Stimulated activated naive CD4-positive, alpha-beta T cell treated with Interleukin-2 at 50 U/mL for 16 hours (primary cell): Measurements from ENCODE around the gene RNF150.
"Not testable (repeated sequence)": the region's sequence is repeated elsewhere in the genome, so short reads cannot be mapped to it uniquely, and the experiment has no call there.

ENCODE experiments used
- DNase-seq: peaks from one replicate; lab custom pipeline; 2025; lab: John Stamatoyannopoulos, UW

Gene RNF150

DNA sequence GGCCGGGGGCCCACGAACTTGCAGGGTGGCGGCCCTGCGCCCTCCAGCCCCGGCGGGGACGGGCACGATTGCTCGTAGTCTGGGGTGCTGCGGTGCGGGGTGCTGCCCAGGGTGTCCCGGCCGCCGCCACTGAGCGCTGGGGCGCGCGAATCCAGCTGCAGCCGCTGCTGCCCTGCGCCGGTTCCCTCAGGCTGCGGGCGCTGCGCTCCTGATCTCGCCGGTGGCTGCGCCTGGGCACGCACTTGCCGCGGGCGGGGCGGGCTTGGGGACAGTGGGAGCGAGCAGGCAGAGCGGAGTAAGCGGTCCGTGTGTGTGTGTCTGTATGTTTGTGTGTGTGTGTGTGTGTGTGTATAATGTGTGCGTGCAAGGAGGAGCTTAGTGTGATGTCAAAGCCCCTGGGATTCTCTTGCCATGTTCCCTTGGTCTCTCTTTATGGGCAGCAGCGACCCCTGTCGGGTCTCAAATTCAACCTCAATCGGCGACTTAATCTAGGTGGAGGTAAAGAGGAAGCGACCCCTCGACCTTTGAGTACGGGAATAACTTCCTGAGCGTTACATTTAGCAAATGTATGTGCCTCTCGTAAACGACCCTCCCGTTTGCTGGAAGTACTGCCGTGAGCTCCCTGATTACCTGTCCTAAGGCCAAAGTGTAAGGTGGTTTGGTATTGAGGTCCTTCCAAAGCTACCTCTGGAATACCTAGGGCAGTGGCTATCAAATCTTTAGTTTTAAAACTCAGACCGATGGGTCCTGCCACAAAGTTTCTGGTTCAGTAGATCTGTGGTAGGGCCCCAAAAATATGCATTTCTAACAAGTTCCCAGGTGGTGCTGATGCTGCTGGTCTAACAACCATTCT is at the start of gene RNF150:
RNF150 (minus strand) TSS at position 324 of the 853 bp plus-strand sequence.
- peak; percentile 5 for DNase-seq

DNA sequence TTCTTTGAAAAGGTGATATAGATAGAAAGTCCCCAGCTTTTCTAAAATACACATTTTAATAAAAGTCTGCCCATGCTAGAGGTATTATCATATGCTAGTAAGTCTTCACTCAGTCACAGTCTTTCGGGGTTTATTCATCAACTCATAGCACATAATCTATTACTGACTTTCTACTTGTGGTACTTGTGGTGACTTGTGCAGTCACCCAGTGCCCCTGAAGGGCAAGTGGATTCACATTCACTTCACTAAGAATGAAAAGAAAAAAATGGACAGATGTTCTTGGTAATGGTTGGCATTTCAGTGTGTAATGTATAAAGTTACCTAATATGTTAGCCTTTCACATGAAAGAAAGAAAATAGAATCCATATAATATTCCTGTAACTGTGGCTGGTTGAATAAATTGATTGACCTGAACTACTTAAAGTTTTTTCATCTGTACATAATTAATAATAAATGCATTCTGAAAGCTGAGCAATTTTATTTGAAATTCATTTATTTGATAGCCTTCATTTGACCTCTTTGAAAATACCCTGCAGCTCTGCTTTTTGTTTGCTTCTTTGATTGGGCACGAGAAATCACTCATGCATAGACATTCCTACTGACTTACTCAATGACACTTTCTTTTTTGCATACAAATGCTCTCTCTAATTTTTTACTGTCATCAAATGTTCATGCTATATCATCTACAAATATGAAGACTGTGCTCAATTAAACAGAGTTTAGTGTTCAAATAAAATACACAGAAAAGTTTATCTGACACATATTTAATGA is 47.9 kb upstream of the RNF150 start:
- no peak for DNase-seq

GRCh38 chr4:141179474-141180373 is 46.5 kb upstream of the RNF150 start:
- DNase-seq = no peak

DNA sequence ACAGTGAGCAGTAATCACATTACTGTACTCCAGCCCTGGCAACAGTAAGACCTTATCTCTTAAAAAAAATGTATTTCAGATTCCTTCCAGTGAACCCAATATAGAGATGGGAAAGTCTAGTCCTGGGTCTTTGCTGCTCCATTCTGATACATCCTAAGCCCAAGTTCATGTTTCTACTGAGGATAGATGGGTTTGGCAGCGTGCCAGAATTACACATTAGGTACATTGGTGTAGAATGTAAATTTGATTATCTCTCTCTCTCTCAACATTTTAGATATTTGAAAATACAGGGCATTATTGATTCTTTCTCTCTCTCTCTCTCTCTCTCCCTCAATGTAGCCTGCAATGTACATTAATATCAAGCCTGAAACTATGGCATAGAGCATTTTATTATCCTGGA is 43.9 kb upstream of the RNF150 start:
- DNase-seq = no peak

GRCh38 chr4:141174457-141174856 is 41.2 kb upstream of the RNF150 start:
- no peak for DNase-seq

- DNase-seq = no peak
Measured at GRCh38 chr4:141170671-141171070, 37.4 kb upstream of the RNF150 start.

GRCh38 chr4:141169391-141169790 is 36.1 kb upstream of the RNF150 start:
- no peak for DNase-seq

DNA sequence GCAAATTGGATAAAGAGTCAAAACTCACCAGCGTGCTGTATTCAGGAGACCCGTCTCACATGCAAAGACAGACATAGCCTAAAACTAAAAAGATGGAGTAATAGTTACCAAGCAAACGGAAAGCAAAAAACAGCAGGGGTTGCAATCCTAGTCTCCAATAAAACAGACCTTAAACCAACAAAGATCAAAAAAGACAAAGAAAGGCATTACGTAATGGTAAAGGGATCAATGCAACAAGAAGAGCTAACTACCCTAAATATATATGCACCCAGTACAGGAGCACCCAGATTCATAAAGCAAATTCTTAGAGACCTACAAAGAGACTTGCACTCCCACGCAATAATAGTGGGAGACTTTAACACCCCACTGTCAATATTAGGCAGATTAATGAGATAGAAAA is 31.7 kb upstream of the RNF150 start:
- DNase-seq = not testable (repeated sequence)

DNA sequence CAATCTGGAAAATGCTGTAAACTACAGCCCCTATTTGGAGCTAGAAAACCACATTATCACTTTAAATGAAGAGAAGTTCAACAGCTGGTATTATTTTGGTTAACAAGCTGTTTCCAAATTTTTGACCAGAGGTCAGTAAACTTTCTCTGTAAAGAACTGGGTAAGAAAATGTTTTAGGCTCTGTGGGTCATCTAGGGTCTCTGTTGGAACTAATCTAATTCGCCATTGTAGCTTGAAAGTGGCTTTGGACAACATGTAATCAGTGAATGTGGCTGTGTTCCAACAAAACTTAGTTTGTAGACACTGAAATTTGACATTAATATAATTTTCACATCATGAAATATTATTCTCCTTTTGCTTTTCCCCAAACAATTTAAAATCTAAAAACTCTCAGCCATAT is 25.8 kb upstream of the RNF150 start:
- DNase-seq = no peak

- DNase-seq = no peak
Measured at GRCh38 chr4:141158219-141158618, 24.9 kb upstream of the RNF150 start.

DNA sequence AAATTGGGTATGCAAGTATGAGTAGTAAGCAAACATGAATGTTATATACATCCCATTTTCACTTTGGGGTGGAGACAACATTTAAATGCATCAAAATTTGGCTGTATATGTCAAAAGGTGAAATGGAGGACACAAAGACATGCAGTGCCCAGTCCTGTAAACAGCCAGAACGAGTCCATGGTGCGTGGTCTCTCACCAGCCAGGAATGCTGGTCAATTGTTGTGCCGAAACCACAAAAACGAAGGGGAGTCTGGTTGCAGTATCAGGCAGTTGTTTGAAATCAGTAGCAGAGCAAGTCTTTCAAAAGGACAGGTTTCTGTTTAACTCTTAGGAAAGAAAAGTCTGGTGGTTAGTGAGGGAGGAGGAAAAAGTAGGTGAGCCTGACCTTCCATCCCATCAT is 22.3 kb upstream of the RNF150 start:
- no peak for DNase-seq

DNA sequence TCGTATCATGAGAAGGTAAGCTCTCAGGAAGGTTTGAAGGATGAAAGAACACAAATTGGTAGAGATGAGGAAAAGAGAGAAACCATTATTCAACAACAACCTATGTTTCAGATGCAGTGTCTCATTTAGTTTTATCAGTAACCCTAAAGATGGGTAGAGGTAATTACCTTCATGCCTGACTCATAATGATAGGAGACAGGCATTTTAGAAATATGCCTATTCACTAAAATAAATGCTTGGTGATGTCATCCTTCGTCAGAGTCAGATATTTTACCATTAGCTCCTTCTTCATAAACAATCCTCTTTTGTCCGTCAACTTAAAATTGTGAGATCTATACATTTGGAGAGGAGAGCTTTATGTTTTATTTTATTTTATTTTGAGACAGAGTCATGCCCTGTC is 21.5 kb upstream of the RNF150 start:
- DNase-seq = no peak

DNA sequence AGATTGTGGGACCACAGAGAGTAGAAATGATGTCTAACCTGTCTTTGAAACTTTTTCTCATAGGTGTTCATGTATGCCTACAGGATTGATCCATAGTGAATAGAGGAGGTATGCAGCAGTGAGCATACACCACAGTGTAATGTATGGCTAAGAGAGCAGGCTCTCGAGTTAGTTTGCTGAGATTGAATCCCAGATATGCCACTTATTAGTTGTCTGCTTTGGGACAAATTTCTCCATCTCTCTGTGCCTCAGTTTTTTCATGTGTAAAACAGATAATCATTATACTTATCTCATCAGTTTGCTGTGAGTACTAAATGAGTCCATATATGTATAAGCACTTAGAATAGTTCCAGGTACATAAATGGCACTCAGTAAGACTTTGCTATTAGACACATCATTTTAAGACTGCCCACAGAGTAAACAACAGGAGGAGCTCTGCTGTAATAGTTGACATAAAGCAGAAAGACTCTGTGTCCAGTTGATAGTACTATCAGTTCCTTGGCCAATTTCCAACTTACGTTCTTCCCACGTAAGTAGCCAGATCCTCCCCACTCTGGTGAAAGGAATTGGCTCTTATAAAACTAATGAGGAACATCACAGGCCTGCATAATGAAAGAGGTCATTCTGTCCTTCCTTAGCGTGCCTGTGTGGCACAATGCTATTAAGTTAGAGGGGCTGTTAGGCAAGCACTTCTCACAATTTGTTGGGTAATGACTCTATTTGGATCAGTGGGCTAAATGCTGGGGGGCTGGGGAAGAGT is 20.7 kb upstream of the RNF150 start:
- no peak for DNase-seq

DNA sequence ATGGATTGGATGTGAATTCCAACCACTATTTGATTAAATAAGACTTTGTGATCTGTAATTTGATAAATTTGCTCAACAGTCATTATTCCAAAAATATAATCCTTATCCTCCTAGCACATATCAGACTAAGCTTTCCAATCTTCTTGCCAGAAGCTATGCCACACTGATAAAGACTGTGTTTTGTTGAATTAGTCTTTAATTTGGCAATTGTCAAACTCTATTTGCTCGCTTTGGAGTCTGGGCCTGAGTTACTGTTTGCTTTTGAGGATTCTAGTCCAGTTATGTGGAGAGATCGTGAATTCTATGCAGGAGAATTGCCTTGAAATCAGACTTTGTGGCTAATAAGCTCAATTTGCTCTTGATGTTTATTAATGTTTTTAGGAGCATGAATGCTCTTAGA is 10.9 kb upstream of the RNF150 start:
- DNase-seq = no peak

- no peak for DNase-seq
Measured at GRCh38 chr4:141142423-141142822, 9.2 kb upstream of the RNF150 start.

GRCh38 chr4:141140391-141141200 is 7.3 kb upstream of the RNF150 start:
- DNase-seq = no peak

GRCh38 chr4:141133999-141134995 is 1.0 kb upstream of the RNF150 start:
- no peak for DNase-seq

DNA sequence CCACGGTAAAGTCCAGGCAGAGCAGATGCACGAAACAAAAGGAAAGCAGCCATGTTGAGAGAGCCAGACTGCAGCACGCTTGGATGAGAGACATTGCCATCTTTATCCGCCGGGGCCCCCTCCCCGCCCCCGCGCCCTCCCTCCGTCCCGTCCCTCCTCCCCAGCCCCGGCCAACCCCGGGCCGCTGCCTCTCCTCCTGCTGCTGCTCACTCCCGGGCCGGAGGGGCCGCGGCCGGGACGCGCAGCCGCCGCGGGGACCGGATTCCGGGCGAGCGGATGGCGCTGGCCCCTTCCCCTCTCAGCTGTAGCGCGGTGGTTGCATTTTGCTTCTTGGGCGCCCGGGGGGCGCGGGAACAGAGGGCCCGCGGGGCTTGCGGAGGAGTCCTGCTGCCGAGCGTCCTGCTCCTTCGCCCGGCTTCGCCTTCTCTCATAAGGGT is 542 bp downstream of the RNF150 start:
- DNase-seq = no peak

DNA sequence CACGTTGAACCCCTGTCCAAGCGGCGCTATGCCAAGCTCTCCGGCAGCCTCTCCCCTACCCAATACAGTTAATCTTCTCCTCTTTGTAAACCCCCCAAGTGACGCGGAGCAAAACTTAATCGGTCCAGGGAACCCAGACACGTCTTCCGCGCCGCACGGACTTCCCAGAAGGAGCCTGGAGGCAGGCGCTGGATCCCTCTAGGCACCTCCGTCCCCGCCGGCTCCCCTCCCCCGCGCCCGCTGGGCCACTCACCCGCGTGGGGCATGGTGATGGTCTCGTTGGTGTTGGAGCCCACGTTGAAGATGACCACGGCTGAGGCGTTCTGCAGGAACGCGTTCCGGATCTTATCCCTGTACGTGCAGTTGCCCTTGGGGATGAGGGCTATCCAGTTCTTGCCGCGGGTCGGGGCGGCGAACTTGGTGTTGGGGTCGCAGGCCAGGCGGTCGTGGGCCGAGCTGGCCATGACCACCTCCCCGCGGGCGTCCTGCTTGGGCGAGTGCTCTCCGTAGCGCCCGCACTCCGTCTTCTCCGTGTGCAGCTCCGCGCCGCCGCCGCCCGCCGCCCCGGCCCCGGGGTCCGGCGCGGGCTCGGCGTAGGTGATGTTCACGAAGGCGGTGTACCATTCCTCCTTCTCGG is 1.1 kb downstream of the RNF150 start:
- DNase-seq = no peak
